GM19328 (cell line): ENCODE data around the gene CRLF2.
"Not testable (repeated sequence)": the region's sequence is repeated elsewhere in the genome, so short reads cannot be mapped to it uniquely, and the experiment has no call there.

Experiments
- ATAC-seq: cut with Tn5 transposase; IDR thresholded peaks from one replicate; pipeline ENCODE4 v1.9.1; 2021; ENCODE audit warnings: mild to moderate bottlenecking, moderate library complexity; ENCODE audit not compliant: unreplicated experiment

CRLF2 gene

DNA sequence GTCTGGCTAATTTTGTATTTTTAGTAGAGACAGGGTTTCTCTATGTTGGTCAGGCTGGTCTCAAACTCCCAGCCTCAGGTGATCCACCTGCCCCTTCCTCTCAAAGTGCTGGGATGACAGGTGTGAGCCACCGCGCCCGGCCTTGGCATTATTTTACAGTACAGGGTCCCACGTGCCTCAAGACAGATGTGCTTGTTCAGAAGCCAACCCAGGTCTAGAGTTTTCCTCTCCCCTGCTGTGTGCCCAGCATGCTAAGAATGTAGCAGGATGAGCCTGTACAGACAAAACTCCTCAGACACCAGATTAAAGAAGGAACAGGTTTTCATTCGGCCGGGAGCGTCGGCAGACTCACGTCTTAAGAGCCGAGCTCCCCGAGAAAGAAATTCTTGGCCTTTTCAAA lies 42.2 kb downstream of the CRLF2 start:
- ATAC-seq: no peak

DNA sequence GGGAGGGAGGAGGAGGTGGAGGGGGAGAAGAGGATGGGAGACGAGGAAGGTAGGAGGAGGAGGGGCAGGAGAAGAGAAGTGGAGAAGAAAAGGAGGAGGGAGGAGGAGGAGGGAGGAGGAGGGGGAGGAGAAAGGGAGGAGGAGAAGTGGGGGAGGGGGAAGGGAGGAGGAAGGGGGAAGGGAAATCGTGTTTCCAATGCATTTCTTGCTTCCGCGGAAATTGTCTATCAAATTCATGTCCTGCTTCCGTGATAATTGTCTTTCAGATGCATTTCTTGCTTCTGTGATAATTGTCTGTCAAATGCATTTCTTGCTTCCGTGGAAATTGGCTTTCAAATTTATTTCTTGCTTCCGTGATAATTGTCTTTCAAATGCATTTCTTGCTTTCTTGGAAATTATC lies 43.3 kb downstream of the CRLF2 start:
- ATAC-seq: no peak

DNA sequence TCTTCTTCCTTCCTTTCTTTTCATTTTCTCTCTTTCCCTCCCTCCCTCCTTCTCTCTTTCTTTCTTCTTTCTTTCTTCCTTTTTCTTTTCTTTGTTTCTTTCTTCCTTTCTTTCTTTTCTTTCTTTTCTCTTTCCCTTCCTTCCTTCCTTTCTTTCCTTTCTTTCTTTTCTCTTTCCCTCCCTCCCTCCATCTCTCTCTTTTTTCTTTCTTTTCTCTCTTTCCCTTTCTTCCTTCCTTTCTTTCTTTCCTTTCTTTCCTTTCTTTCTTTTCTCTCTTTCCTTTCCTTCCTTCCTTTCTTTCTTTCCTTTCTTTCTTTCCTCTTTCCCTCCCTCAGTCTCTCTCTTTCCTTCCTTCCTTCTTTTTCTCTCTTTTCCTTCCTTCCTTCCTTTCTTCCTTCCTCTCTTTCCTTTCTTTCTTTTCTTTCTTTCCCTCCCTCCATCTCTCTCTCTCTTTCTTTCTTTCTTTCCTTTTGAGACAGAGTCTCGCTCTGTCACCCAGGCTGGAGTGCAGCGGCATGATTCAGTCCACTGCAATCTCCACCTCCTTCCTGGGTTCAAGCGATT lies 44.4 kb downstream of the CRLF2 start:
- ATAC-seq: no peak

GRCh38 chrX:1167466-1167865 lies 45.0 kb downstream of the CRLF2 start:
- ATAC-seq: no peak

- ATAC-seq: no peak
These were observed 46.8 kb downstream of the CRLF2 start for GRCh38 chrX:1165535-1166196.

- ATAC-seq: no peak
These were observed 47.8 kb downstream of the CRLF2 start for GRCh38 chrX:1164322-1165288.

GRCh38 chrX:1163231-1163630 lies 49.2 kb downstream of the CRLF2 start:
- no peak for ATAC-seq

- ATAC-seq: no peak
These were observed 50.1 kb downstream of the CRLF2 start for GRCh38 chrX:1162119-1162916.

- ATAC-seq: no peak
These were observed 52.9 kb downstream of the CRLF2 start for GRCh38 chrX:1159548-1159947.

DNA sequence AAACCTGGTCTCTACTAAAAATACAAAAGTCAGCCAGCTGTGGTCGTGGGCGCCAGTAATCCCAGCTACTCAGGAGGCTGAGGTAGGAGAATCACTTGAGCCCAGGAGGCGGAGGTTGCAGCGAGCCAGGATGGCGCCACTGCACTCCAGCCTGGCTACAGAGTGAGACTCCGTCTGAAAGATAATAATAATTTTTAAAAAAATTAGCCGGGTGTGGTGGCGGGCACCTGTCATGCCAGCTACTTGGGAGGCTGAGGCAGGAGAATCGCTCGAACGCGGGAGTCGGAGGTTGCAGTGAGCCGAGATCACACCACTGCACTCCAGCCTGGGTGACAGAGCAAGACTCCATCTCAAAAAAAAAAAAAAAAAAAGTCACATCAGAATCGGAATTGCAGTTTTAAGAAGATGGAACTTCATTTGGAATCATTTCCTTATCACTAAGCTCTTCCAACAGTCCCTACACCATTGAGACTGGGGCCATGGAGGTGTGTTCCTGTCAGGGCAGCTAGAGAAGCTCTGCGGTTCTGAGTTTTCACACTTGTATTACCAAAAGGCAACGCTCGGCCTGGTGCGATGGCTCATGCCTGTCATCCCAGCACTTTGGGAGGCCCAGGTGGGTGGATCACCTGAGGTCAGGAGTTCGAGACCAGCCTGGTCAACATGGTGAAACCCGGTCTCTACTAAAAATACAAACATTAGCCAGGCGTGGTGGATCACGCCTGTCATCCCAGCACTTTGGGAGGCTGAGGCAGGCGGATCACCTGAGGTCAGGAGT lies 55.6 kb downstream of the CRLF2 start:
- not testable (repeated sequence) for ATAC-seq

DNA sequence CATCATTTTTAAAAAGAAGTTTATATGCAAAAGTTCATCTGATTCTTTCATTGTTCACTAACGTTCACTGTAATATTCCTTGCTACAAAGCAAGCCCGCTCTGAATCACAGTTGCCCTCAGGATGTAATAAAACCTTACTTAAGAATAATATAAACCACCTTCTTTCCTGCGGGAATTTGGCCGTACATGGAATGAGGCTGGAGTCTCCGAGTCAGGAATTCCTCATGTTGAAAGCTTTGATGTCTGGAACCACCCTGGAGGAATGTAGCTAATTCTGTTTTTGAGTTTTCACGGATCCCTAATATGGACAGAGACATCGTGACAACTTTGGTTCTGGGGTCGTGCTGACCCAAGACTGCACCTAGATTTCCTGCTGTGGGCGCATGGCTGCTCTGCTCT lies 58.5 kb downstream of the CRLF2 start:
- ATAC-seq: no peak

DNA sequence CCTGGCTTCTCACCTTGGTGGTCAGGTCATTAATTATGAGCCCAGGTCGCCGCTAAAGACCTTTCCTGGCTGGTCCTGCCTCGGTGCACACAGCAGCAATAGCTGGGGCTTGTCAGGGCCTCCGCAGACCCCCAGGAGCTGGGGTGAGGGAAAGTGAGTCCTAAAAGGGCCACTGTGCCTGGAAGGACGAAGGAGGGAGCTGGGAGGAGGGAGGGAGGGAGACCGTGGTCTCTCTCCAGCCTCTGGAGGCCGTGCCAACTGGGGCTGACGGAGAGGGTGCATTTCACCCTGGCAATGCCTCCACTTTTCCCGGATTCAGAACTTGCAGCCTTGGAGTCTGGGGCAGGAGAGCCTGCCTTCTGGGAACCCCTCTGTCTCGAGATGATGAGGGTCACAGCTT lies 60.4 kb downstream of the CRLF2 start:
- no peak for ATAC-seq

- no peak for ATAC-seq
These were observed 60.9 kb downstream of the CRLF2 start for GRCh38 chrX:1151378-1152077.

DNA sequence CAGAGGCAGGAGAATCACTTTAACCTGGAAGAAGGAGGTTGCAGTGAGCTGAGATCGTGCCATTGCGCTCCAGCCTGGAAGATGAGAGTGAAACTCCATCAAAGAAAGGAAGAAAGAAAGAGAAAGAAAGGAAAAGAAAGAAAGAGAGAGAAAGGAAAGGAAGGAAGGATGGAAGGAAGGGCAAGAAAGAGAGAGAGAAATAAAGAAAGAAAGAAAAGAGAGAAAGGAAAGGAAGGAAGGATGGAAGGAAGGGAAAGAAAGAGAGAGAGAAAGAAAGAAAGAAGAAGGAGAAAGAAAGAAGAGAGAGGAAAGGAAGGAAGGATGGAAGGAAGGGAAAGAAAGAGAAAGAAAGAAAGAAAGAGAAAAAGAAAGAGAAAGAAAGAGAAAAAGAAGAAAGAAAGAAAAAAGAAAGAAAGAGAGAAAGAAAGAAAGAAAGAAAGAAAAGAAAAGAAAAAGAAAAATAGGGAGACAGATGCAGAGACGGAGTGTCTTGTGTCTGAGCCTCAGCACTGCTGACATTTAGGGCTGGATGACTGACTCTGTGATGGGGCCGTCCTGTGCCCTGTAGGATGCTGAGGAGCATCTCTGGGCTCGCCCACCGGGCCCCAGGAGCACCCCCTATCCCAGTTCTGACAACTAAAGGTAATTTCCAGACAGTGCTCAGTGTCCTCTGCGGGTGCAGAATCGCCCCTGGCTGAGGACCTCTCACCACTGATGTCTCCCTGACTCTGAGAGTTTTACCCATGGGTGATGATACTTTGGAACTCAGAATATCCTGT lies 61.7 kb downstream of the CRLF2 start:
- ATAC-seq: no peak

DNA sequence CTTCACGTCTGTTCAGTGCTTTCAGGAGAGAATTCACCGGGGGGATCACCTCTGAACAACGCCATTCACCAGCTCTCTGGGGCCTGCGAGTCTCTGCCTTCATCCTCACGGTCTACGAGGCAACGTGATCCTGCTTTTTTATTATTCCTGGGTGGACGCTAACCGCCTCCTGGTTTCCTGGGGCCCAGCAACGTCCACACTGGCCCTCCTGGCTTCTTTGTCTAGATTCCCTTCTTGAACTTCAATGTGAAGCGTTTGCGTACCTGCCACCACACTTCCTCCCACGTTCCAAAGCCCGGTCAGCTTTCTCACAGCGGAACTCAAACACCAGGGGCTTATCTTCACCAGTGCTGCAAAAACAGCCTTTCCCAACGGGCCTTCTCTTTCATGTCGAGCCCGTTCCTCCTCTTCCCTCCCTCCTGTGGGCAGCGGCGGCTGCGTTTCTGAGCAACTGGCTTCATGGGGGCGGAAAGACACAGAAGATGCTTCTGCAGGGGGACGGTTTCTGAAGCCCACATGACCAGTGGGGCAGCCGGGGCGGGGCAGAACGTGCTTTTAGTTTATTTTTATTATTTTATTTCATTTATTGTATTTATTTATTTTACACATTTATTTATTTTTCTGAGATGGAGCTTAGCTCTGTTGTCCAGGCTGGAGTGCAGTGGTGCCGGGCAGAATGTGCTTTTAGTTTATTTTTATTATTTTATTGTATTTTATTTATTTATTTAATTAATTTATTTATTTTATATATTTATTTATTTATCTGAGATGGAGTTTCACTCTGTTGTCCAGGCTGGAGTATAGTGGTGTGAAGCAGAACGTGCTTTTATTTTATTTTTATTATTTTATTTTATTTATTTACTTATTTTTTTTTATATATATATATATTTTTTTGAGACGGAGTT lies 64.6 kb downstream of the CRLF2 start:
- no peak for ATAC-seq

- no peak for ATAC-seq
These were observed 68.2 kb downstream of the CRLF2 start for GRCh38 chrX:1144293-1144692.
